ENCODE data around the gene TBCK. TPM values are rescaled to one million over a fixed set of nuclear protein-coding genes. Genes with fewer than 3 reads are reported as not detected.

Gene TBCK
- total RNA-seq, 2 experiments from 2014 or later = 23.5 to 29.0 TPM

- peaks cover 96% of the 10 kb centered on the region for H3K36me3 Mint-ChIP-seq (ENCODE audit: low read depth)
- DNase-seq (no peak), ATAC-seq (ENCODE audit: poor library complexity) (no peak)
- H3K9me3 Mint-ChIP-seq = peaks cover 11% of the 10 kb centered on the region
- CTCF ChIA-PET = interaction anchor here (0.7 kb wide), 1 partner anchor 9 kb away, joined by 4 read pairs; no protein-coding TSS in a partner anchor
- H3K4me1 Mint-ChIP-seq (ENCODE audit: low read depth) = peaks cover 38% of the 10 kb centered on the region
- H3K36me3 ChIP-seq (ENCODE audit: insufficient read depth, low read length) = peaks cover 86% of the 10 kb centered on the region
- intact Hi-C loops (cut with DNase I, micrococcal nuclease) = no loop called here
- no peak for TF ChIP-seq CTCF (IDR thresholded peaks at IDR 0.05)
- H3K27me3 Mint-ChIP-seq = no peaks in the 10 kb centered on the region
- no peak overlapping the region for H3K4me3 Mint-ChIP-seq
- POLR2A ChIA-PET = interaction anchor here (0.8 to 1.2 kb wide), 2 partner anchors 12 to 21 kb away, joined by 4 to 5 read pairs; partner anchors contain the start of genes AIMP1 and TBCK
- no peaks in the 10 kb centered on the region for H3K27me3 ChIP-seq (ENCODE audit: control insufficient read depth in 1 of 2, insufficient read depth in 2 of 2, low read length in 2 of 2)
- H3K4me1 ChIP-seq (ENCODE audit: insufficient read depth, low read length) = peaks cover 5% of the 10 kb centered on the region
- no peak overlapping the region for H3K27ac Mint-ChIP-seq
- peaks cover 9 to 11% of the 10 kb centered on the region in 2 experiments for H3K9me3 ChIP-seq (ENCODE audit: control insufficient read depth in 1 of 2, insufficient read depth in 1 of 2, low read length in 2 of 2)
- H3K4me3 ChIP-seq (ENCODE audit: low read length) = no peak overlapping the region
- H3K27ac ChIP-seq (ENCODE audit: low read depth in 1 of 2, low read length in 2 of 2) = no peak overlapping the region
These were observed 20.6 kb upstream of the TBCK start for GRCh38 chr4:106336618-106337017.

DNA sequence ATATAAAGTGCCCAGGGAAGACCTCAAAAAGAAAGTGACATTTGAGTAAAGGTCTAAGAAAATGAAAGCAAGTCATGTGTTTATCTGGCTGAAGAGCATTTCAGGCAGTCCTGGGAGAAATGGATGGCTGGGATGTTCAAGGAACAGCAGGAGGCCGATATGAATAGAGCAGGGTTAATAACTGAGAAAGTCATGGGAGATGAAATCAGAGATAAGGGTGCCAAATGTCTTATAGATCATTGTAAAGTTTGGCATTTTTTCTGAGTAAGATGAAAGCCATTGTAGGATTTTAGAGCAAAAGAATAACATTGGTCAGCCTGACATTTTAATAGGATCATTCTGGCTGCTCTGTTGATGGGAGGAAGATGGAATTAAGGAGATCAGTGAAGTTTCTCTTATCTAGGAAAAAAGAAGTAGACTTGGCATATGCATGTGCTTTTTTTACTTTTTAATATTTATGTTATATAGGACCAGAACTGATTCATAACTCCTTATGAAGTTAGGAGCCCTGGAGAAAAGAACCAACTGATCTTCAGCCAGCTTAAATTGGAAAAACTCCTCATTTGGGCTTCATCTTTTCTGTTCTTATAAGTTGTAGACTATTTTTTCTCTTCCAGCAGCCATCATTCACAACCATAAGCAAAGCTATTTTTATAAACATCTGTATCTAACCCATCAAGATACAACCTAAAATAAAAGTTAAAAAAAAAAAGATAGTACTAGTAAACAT lies 18.9 kb upstream of the TBCK start:
- ChIA-PET CTCF (no interaction called here), POLR2A (no interaction called here)
- no peaks in the 10 kb centered on the region for H3K27me3 Mint-ChIP-seq
- intact Hi-C loops (cut with DNase I, micrococcal nuclease) = no loop called here
- Histone ChIP-seq H3K9me3 (ENCODE audit: control insufficient read depth in 1 of 2, insufficient read depth in 1 of 2, low read length in 2 of 2) (peaks cover 9 to 11% of the 10 kb centered on the region in 2 experiments), H3K27me3 (ENCODE audit: control insufficient read depth in 1 of 2, insufficient read depth in 2 of 2, low read length in 2 of 2) (no peaks in the 10 kb centered on the region), H3K27ac (ENCODE audit: low read depth in 1 of 2, low read length in 2 of 2) (no peak overlapping the region), H3K4me3 (ENCODE audit: low read length) (no peak overlapping the region), H3K36me3 (ENCODE audit: insufficient read depth, low read length) (peaks cover 92% of the 10 kb centered on the region), H3K4me1 (ENCODE audit: insufficient read depth, low read length) (peaks cover 5% of the 10 kb centered on the region)
- peaks cover 9% of the 10 kb centered on the region for H3K9me3 Mint-ChIP-seq
- DNase-seq (no peak), ATAC-seq (ENCODE audit: poor library complexity) (no peak)
- peaks cover 96% of the 10 kb centered on the region for H3K36me3 Mint-ChIP-seq (ENCODE audit: low read depth)
- TF ChIP-seq CTCF (IDR thresholded peaks at IDR 0.05) = no peak
- H3K4me1 Mint-ChIP-seq (ENCODE audit: low read depth) = peaks cover 21% of the 10 kb centered on the region
- no peak overlapping the region for H3K27ac Mint-ChIP-seq
- no peak overlapping the region for H3K4me3 Mint-ChIP-seq

GRCh38 chr4:106333186-106333585 lies 17.2 kb upstream of the TBCK start:
- intact Hi-C loops (cut with DNase I, micrococcal nuclease) = no loop called here
- Mint-ChIP-seq H3K4me1 (ENCODE audit: low read depth) (peaks cover 20% of the 10 kb centered on the region), H3K27me3 (no peaks in the 10 kb centered on the region), H3K9me3 (peaks cover 9% of the 10 kb centered on the region), H3K4me3 (no peak overlapping the region), H3K36me3 (ENCODE audit: low read depth) (peaks cover 95% of the 10 kb centered on the region), H3K27ac (no peak overlapping the region)
- ChIA-PET CTCF (no interaction called here), POLR2A (interaction anchor here (1.0 kb wide), 1 partner anchor 17 kb away, joined by 3 read pairs; the partner anchor contains the start of gene TBCK)
- Histone ChIP-seq H3K4me3 (ENCODE audit: low read length) (no peak overlapping the region), H3K27ac (ENCODE audit: low read depth in 1 of 2, low read length in 2 of 2) (no peak overlapping the region), H3K36me3 (ENCODE audit: insufficient read depth, low read length) (peaks cover 96% of the 10 kb centered on the region), H3K27me3 (ENCODE audit: control insufficient read depth in 1 of 2, insufficient read depth in 2 of 2, low read length in 2 of 2) (no peaks in the 10 kb centered on the region), H3K9me3 (ENCODE audit: control insufficient read depth in 1 of 2, insufficient read depth in 1 of 2, low read length in 2 of 2) (peaks cover 2 to 9% of the 10 kb centered on the region in 2 experiments), H3K4me1 (ENCODE audit: insufficient read depth, low read length) (no peaks in the 10 kb centered on the region)
- ATAC-seq (ENCODE audit: poor library complexity) (no peak), DNase-seq (no peak)
- TF ChIP-seq CTCF (IDR thresholded peaks at IDR 0.05) = no peak

All from CD4-positive, alpha-beta T cell (primary cell).